HCT116 (cell line): ENCODE measurements around the gene SPATS2L.

Experiments used
- ELF1 ChIP-seq: IDR thresholded peaks from 2 replicates; pipeline ENCODE4 v1.6.1; 2012; ENCODE audit warnings: low read depth, borderline replicate concordance
- TF ChIP-seq, protein P1 (sequence below), 3 experiments: fragments of 200-600 bp in 1 of 3; sonication (generic) in 1 of 3; IDR thresholded peaks in 2 of 3; conservative IDR thresholded peaks in 1 of 3; 2 replicates each; pipeline ENCODE4 v1.5.1; 2012 to 2017; ENCODE audit warnings: low read depth in 2 of 3, low read length in 2 of 3, antibody characterized with exemption in 1 of 3, borderline replicate concordance in 1 of 3, control low read depth in 1 of 3, mild to moderate bottlenecking in 1 of 3, mixed read lengths in 1 of 3, mixed run types in 1 of 3, moderate library complexity in 1 of 3; ENCODE audit not compliant: insufficient read depth in 1 of 3

GRCh38 chr2:200471324-200471848 is 164.9 kb downstream of the SPATS2L start:
- TF ChIP-seq, protein P1, sequence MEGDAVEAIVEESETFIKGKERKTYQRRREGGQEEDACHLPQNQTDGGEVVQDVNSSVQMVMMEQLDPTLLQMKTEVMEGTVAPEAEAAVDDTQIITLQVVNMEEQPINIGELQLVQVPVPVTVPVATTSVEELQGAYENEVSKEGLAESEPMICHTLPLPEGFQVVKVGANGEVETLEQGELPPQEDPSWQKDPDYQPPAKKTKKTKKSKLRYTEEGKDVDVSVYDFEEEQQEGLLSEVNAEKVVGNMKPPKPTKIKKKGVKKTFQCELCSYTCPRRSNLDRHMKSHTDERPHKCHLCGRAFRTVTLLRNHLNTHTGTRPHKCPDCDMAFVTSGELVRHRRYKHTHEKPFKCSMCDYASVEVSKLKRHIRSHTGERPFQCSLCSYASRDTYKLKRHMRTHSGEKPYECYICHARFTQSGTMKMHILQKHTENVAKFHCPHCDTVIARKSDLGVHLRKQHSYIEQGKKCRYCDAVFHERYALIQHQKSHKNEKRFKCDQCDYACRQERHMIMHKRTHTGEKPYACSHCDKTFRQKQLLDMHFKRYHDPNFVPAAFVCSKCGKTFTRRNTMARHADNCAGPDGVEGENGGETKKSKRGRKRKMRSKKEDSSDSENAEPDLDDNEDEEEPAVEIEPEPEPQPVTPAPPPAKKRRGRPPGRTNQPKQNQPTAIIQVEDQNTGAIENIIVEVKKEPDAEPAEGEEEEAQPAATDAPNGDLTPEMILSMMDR (IDR thresholded peaks at IDR 0.05 in 2 of 3, conservative IDR thresholded peaks at IDR 0.05 in 1 of 3; ENCODE audit: borderline replicate concordance in 1 of 3, insufficient read depth in 1 of 3, low read depth in 2 of 3, low read length in 2 of 3), result peak; percentile 62 to 72 (median 62); a peak in 5 of 6 replicates
- TF ChIP-seq ELF1, result no peak
